Peyer's patch (tissue), 4 donors: Measurements from ENCODE around the gene SLC12A9.

ENCODE experiments used
- CTCF ChIP-seq, 6 experiments: fragments of 450-650 bp in 4 of 6; fragments of 200-600 bp in 2 of 6; sonication (generic) in 1 of 6; IDR thresholded peaks; one replicate each; pipeline ENCODE4 v1.5.1; 2017 to 2019; ENCODE audit warnings: antibody characterized with exemption in 6 of 6, mild to moderate bottlenecking in 3 of 6, moderate library complexity in 1 of 6
- POLR2A ChIP-seq, 2 donors: fragments of 450-650 bp; IDR thresholded peaks; one replicate each; pipeline ENCODE4 v1.5.1; 2017; ENCODE audit warnings: antibody characterized with exemption in 2 of 2, mild to moderate bottlenecking in 2 of 2, moderate library complexity in 2 of 2

GRCh38 chr7:100856871-100857282 lies 4.4 kb downstream of the SLC12A9 start:
- TF ChIP-seq CTCF (IDR thresholded peaks at IDR 0.05) (no peak), POLR2A (IDR thresholded peaks at IDR 0.05) (no peak)
